H9 (cell line): ENCODE data around the gene ARHGAP40. TPM values are rescaled to one million over a fixed set of nuclear protein-coding genes. Genes with fewer than 3 reads are reported as not detected.

Source experiments
- DNase-seq: peaks from one replicate; pipeline ENCODE4 v3.0.0-alpha.2; 2017
- H2AFZ ChIP-seq: one replicate; pipeline ENCODE4 v1.6.1; 2013; ENCODE audit warnings: mild to moderate bottlenecking, low read length, control low read depth, moderate library complexity
- H2AK5ac ChIP-seq: 2 replicates; pipeline ENCODE4 v1.6.1; 2013; ENCODE audit warnings: low read length, control low read depth, mixed read lengths; ENCODE audit not compliant: insufficient read length
- H2BK120ac ChIP-seq: one replicate; pipeline ENCODE4 v1.6.1; 2013; ENCODE audit warnings: low read depth, mild to moderate bottlenecking, low read length, control low read depth, inconsistent platforms; ENCODE audit not compliant: poor library complexity, severe bottlenecking
- H2BK12ac ChIP-seq: 2 replicates; pipeline ENCODE4 v1.6.1; 2013; ENCODE audit warnings: low read length, control low read depth, mixed read lengths, low read depth; ENCODE audit not compliant: insufficient read length
- H2BK15ac ChIP-seq: 2 replicates; pipeline ENCODE4 v1.6.1; 2013; ENCODE audit warnings: low read depth, low read length, control low read depth
- H2BK20ac ChIP-seq: one replicate; pipeline ENCODE4 v1.6.1; 2013; ENCODE audit warnings: low read depth, mild to moderate bottlenecking, low read length, control low read depth, inconsistent platforms; ENCODE audit not compliant: poor library complexity, severe bottlenecking
- H2BK5ac ChIP-seq: 2 replicates; pipeline ENCODE4 v1.6.1; 2013; ENCODE audit warnings: low read length, control low read depth, mixed read lengths; ENCODE audit not compliant: insufficient read length
- H3K14ac ChIP-seq: 2 replicates; pipeline ENCODE4 v1.6.1; 2013; ENCODE audit warnings: low read length, control low read depth; ENCODE audit not compliant: insufficient read depth
- H3K18ac ChIP-seq: 2 replicates; pipeline ENCODE4 v1.6.1; 2013; ENCODE audit warnings: low read depth, mild to moderate bottlenecking, mixed read lengths, low read length, control low read depth; ENCODE audit not compliant: insufficient read length
- H3K23ac ChIP-seq: 2 replicates; pipeline ENCODE4 v1.6.1; 2013; ENCODE audit warnings: low read length, control low read depth, mixed read lengths, low read depth; ENCODE audit not compliant: insufficient read length
- H3K23me2 ChIP-seq: 2 replicates; pipeline ENCODE4 v1.6.1; 2013; ENCODE audit warnings: low read depth, mild to moderate bottlenecking, mixed read lengths, low read length, control low read depth; ENCODE audit not compliant: insufficient read length, poor library complexity, severe bottlenecking
- H3K27ac ChIP-seq: 2 replicates; pipeline ENCODE4 v1.5.1; 2013; ENCODE audit warnings: low read length, control low read depth, mixed read lengths, low read depth; ENCODE audit not compliant: insufficient read length
- H3K27me3 ChIP-seq: 2 replicates; pipeline ENCODE4 v1.6.1; 2013; ENCODE audit warnings: low read length, control low read depth, inconsistent platforms; ENCODE audit not compliant: insufficient read depth
- H3K4ac ChIP-seq: 2 replicates; pipeline ENCODE4 v1.6.1; 2013; ENCODE audit warnings: low read depth, mild to moderate bottlenecking, control low read depth, inconsistent platforms, low read length, moderate library complexity
- H3K4me1 ChIP-seq: 2 replicates; pipeline ENCODE4 v1.6.1; 2013; ENCODE audit warnings: low read length, control low read depth, inconsistent platforms; ENCODE audit not compliant: insufficient read depth
- H3K4me2 ChIP-seq: 2 replicates; pipeline ENCODE4 v1.6.1; 2013; ENCODE audit warnings: low read length, control low read depth, mixed read lengths; ENCODE audit not compliant: insufficient read length, insufficient read depth
- H3K56ac ChIP-seq: 2 replicates; pipeline ENCODE4 v1.6.1; 2013; ENCODE audit warnings: low read depth, mild to moderate bottlenecking, mixed read lengths, low read length, control low read depth; ENCODE audit not compliant: insufficient read length
- H3K79me1 ChIP-seq: 2 replicates; pipeline ENCODE4 v1.6.1; 2013; ENCODE audit warnings: low read depth, mild to moderate bottlenecking, moderate library complexity, low read length, control low read depth, inconsistent platforms; ENCODE audit not compliant: insufficient read depth, poor library complexity, severe bottlenecking
- H3K79me2 ChIP-seq: 2 replicates; pipeline ENCODE4 v1.6.1; 2013; ENCODE audit warnings: low read length, control low read depth, inconsistent platforms; ENCODE audit not compliant: insufficient read depth
- H3K9ac ChIP-seq: 2 replicates; pipeline ENCODE4 v1.6.1; 2013; ENCODE audit warnings: low read length, control low read depth, mixed read lengths; ENCODE audit not compliant: insufficient read length; ENCODE audit errors: extremely low read depth
- H3K9me3 ChIP-seq: one replicate; pipeline ENCODE4 v1.6.1; 2013; ENCODE audit warnings: low read depth, low read length, inconsistent platforms; ENCODE audit not compliant: control insufficient read depth
- H3T11ph ChIP-seq: one replicate; pipeline ENCODE4 v1.6.1; 2013; ENCODE audit warnings: mild to moderate bottlenecking, low read length, control low read depth, inconsistent platforms
- H4K20me1 ChIP-seq: one replicate; pipeline ENCODE4 v1.6.1; 2013; ENCODE audit not compliant: control insufficient read depth, insufficient read length, insufficient read depth
- H4K5ac ChIP-seq: 2 replicates; pipeline ENCODE4 v1.6.1; 2013; ENCODE audit warnings: low read depth, mild to moderate bottlenecking, mixed read lengths, low read length, control low read depth; ENCODE audit not compliant: insufficient read length
- H4K8ac ChIP-seq: replicated peaks from 2 replicates; pipeline ENCODE4 v1.6.1; 2013; ENCODE audit warnings: low read length, control low read depth, mixed read lengths, low read depth; ENCODE audit not compliant: insufficient read length
- H4K91ac ChIP-seq: 2 replicates; pipeline ENCODE4 v1.6.1; 2013; ENCODE audit warnings: low read depth, mild to moderate bottlenecking, moderate library complexity, mixed read lengths, low read length, control low read depth; ENCODE audit not compliant: insufficient read length
- H3K27ac Mint-ChIP-seq, 3 experiments: 2 replicates in 2 of 3; 3 replicates in 1 of 3; pipeline ENCODE4 v1.8.0; 2020 to 2021; ENCODE audit warnings: mixed read lengths in 3 of 3, mild to moderate bottlenecking in 1 of 3, moderate library complexity in 1 of 3
- H3K27me3 Mint-ChIP-seq: 2 replicates; pipeline ENCODE4 v1.8.0; 2021; ENCODE audit warnings: low read depth, mild to moderate bottlenecking, moderate library complexity, mixed read lengths
- H3K36me3 Mint-ChIP-seq, 3 experiments: 2 replicates in 2 of 3; 3 replicates in 1 of 3; pipeline ENCODE4 v1.8.0; 2020 to 2021; ENCODE audit warnings: low read depth in 3 of 3, mixed read lengths in 3 of 3; ENCODE audit not compliant: insufficient read depth in 1 of 3
- H3K4me1 Mint-ChIP-seq, 2 experiments: 2 replicates each; pipeline ENCODE4 v1.8.0; 2020; ENCODE audit warnings: mixed read lengths in 2 of 2
- H3K4me3 Mint-ChIP-seq, 2 experiments: 2 replicates in 1 of 2; 3 replicates in 1 of 2; pipeline ENCODE4 v1.8.0; 2020 to 2021; ENCODE audit warnings: mild to moderate bottlenecking in 2 of 2, mixed read lengths in 2 of 2, moderate library complexity in 1 of 2
- H3K9me3 Mint-ChIP-seq, 2 experiments: 2 replicates in 1 of 2; 3 replicates in 1 of 2; pipeline ENCODE4 v1.8.0; 2020; ENCODE audit warnings: mild to moderate bottlenecking in 2 of 2, mixed read lengths in 2 of 2, moderate library complexity in 1 of 2
- WGBS: extraction: QIAGEN DNeasy Blood & Tissue Kit; methylation state at CpG from one replicate; pipeline ENCODE4 v1.1.7; 2013; ENCODE audit warnings: missing lambda C conversion rate, low lambda C conversion rate, mixed read lengths; ENCODE audit not compliant: insufficient read length; ENCODE audit errors: extremely low coverage; 5-methylcytosine and 5-hydroxymethylcytosine counted together
- total RNA-seq: library from RNA; stranded (reverse); gene quantifications from 2 replicates; pipeline ENCODE4 v1.2.1, GENCODE V29; 2021
- TF ChIP-seq, protein P1 (sequence below): fragments of 200-600 bp; sonication (generic); conservative IDR thresholded peaks from 3 replicates; pipeline ENCODE4 v1.8.0; 2021; ENCODE audit warnings: antibody characterized with exemption, mild to moderate bottlenecking

The ARHGAP40 gene
- total RNA-seq, 1 experiment from 2014 or later = 0.17 TPM

DNA sequence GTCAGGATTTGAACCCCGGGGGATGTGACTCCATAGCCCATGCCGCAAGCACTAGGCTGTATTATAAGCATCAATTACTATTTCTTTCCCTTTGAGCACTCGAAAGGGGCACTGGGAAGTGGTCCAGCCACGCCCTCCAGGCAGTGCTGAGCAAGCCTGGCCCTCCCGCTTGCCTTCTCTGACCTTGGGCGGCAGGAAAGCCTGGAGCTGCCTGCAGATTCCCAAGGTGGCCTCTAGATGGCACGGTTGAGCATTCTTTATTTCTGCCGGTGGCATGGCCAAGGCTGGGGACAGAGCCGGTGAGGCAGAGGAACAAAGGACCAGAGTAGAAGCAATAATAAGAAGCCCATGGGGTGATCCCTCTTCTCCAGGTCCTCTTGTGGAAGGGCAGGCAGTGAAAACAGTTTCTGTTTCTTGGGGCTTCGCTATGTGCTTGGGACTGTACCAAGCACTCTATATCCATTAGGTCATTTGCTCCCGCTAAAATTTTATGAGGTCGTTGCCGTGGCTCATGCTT, 32.0 kb downstream of the ARHGAP40 start:
- Histone ChIP-seq H3K23me2 (no peaks in the 10 kb centered on the region), H2BK15ac (no peak overlapping the region), H4K20me1 (no peaks in the 10 kb centered on the region), H3K4me1 (no peaks in the 10 kb centered on the region; the same call in 1 of the 2 replicates), H4K8ac (no peak overlapping the region), H3K9ac (no peak overlapping the region), H3T11ph (no peak overlapping the region), H3K14ac (no peak overlapping the region), H2BK20ac (no peak overlapping the region), H3K9me3 (no peaks in the 10 kb centered on the region), H3K23ac (no peak overlapping the region), H3K4me2 (no peak overlapping the region), H3K27me3 (no peaks in the 10 kb centered on the region), H3K56ac (no peak overlapping the region), H3K79me1 (no peaks in the 10 kb centered on the region), H3K4ac (no peak overlapping the region), H2AFZ (no peak overlapping the region), H4K91ac (no peak overlapping the region), H2BK12ac (no peak overlapping the region), H3K79me2 (no peaks in the 10 kb centered on the region), H3K18ac (no peak overlapping the region), H3K27ac (no peak overlapping the region), H2BK5ac (no peak overlapping the region), H2BK120ac (no peak overlapping the region), H4K5ac (no peak overlapping the region), H2AK5ac (no peak overlapping the region)
- peaks cover 16 to 21% of the 10 kb centered on the region in 2 experiments for H3K4me1 Mint-ChIP-seq
- TF ChIP-seq, protein P1, sequence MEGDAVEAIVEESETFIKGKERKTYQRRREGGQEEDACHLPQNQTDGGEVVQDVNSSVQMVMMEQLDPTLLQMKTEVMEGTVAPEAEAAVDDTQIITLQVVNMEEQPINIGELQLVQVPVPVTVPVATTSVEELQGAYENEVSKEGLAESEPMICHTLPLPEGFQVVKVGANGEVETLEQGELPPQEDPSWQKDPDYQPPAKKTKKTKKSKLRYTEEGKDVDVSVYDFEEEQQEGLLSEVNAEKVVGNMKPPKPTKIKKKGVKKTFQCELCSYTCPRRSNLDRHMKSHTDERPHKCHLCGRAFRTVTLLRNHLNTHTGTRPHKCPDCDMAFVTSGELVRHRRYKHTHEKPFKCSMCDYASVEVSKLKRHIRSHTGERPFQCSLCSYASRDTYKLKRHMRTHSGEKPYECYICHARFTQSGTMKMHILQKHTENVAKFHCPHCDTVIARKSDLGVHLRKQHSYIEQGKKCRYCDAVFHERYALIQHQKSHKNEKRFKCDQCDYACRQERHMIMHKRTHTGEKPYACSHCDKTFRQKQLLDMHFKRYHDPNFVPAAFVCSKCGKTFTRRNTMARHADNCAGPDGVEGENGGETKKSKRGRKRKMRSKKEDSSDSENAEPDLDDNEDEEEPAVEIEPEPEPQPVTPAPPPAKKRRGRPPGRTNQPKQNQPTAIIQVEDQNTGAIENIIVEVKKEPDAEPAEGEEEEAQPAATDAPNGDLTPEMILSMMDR = peak; percentile 91
- H3K27ac Mint-ChIP-seq = no peak overlapping the region; a peak in 2 of 7 replicates
- no peaks in the 10 kb centered on the region for H3K36me3 Mint-ChIP-seq
- H3K9me3 Mint-ChIP-seq = no peaks in the 10 kb centered on the region
- WGBS = no CpG with 5 or more reads among the region's 13 CpGs
- peak; percentile 88 for DNase-seq
- H3K27me3 Mint-ChIP-seq = peaks cover 5% of the 10 kb centered on the region
- H3K4me3 Mint-ChIP-seq = no peak overlapping the region
